ENCODE measurements around the gene BBS1. TPM values are rescaled to one million over a fixed set of nuclear protein-coding genes. Genes with fewer than 3 reads are reported as not detected.

Gene BBS1
- polyA plus RNA-seq, 1 of the 3 experiments (the other 2 are of a cell fraction) = 24.8 TPM

- Histone ChIP-seq H3K9me2 (no peaks in the 10 kb centered on the region), H3K4me1 (ENCODE audit: control insufficient read depth in 1 of 2, insufficient read depth in 2 of 2, low read depth in 1 of 2, low read length in 1 of 2) (peaks cover 0 to 10% of the 10 kb centered on the region in 2 experiments; a peak in 1 of 4 replicates), H3K9ac (no peak overlapping the region), H3K36me3 (replicated peaks in 1 of 2; ENCODE audit: control insufficient read depth in 1 of 2, insufficient read depth in 2 of 2, low read length in 1 of 2) (peaks cover 0 to 1% of the 10 kb centered on the region in 2 experiments), H3F3A (replicated peaks; ENCODE audit: insufficient read depth) (peaks cover 4% of the 10 kb centered on the region), H3K79me2 (ENCODE audit: insufficient read depth) (peaks cover 7% of the 10 kb centered on the region), H3K4me3 (ENCODE audit: low read depth in 2 of 2, low read length in 1 of 2) (no peak overlapping the region), H3K27me3 (ENCODE audit: insufficient read depth) (no peaks in the 10 kb centered on the region), H3K27ac (ENCODE audit: low read depth in 2 of 2, low read length in 1 of 2) (no peak overlapping the region), H3K4me2 (no peak overlapping the region), H2AFZ (ENCODE audit: low read depth) (no peak overlapping the region), H3K9me3 (no peaks in the 10 kb centered on the region), H4K20me1 (ENCODE audit: insufficient read depth) (no peaks in the 10 kb centered on the region)
- ChIA-PET CTCF (interaction anchor here (1.2 to 2.8 kb wide), 2 partner anchors 32 to 131 kb away, joined by 4 to 20 read pairs; partner anchors contain the start of gene RBM4B), POLR2A (interaction anchor here (1.0 to 1.8 kb wide), 2 partner anchors 36 to 131 kb away, joined by 3 to 9 read pairs; partner anchors contain the start of gene BBS1)
- 84% methylated on average over 9 of the region's 18 CpGs for WGBS (ENCODE audit: low lambda C conversion rate)
- no peak for TF ChIP-seq FOXM1 (IDR thresholded peaks at IDR 0.05; ENCODE audit: low read depth)
- no peak for TF ChIP-seq JUND (IDR thresholded peaks at IDR 0.05)
- TF ChIP-seq MXI1 (IDR thresholded peaks at IDR 0.05; ENCODE audit: low read depth, low read length) = no peak
- no peak for TF ChIP-seq ZBTB33 (IDR thresholded peaks at IDR 0.05; ENCODE audit: borderline replicate concordance, low read depth)
- no peak for TF ChIP-seq MEF2A (IDR thresholded peaks at IDR 0.05; ENCODE audit: borderline replicate concordance, low read depth)
- TF ChIP-seq, protein P1, sequence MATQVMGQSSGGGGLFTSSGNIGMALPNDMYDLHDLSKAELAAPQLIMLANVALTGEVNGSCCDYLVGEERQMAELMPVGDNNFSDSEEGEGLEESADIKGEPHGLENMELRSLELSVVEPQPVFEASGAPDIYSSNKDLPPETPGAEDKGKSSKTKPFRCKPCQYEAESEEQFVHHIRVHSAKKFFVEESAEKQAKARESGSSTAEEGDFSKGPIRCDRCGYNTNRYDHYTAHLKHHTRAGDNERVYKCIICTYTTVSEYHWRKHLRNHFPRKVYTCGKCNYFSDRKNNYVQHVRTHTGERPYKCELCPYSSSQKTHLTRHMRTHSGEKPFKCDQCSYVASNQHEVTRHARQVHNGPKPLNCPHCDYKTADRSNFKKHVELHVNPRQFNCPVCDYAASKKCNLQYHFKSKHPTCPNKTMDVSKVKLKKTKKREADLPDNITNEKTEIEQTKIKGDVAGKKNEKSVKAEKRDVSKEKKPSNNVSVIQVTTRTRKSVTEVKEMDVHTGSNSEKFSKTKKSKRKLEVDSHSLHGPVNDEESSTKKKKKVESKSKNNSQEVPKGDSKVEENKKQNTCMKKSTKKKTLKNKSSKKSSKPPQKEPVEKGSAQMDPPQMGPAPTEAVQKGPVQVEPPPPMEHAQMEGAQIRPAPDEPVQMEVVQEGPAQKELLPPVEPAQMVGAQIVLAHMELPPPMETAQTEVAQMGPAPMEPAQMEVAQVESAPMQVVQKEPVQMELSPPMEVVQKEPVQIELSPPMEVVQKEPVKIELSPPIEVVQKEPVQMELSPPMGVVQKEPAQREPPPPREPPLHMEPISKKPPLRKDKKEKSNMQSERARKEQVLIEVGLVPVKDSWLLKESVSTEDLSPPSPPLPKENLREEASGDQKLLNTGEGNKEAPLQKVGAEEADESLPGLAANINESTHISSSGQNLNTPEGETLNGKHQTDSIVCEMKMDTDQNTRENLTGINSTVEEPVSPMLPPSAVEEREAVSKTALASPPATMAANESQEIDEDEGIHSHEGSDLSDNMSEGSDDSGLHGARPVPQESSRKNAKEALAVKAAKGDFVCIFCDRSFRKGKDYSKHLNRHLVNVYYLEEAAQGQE (IDR thresholded peaks at IDR 0.05; ENCODE audit: low read depth, low read length) = no peak
- TF ChIP-seq PBX3 (IDR thresholded peaks at IDR 0.05) = no peak
- no peak for TF ChIP-seq IRF3 (IDR thresholded peaks at IDR 0.05; ENCODE audit: low read depth, low read length)
- TF ChIP-seq EP300 (IDR thresholded peaks at IDR 0.05; ENCODE audit: borderline replicate concordance in 1 of 2, low read depth in 1 of 2, low read length in 1 of 2) = no peak
- TF ChIP-seq RAD21 (IDR thresholded peaks at IDR 0.05; ENCODE audit: low read length) = no peak
- no peak for TF ChIP-seq SMC3 (IDR thresholded peaks at IDR 0.05; ENCODE audit: low read depth, low read length)
- no peak for TF ChIP-seq SIN3A (IDR thresholded peaks at IDR 0.05; ENCODE audit: borderline replicate concordance, low read depth, low read length)
- TF ChIP-seq USF2 (IDR thresholded peaks at IDR 0.05; ENCODE audit: borderline replicate concordance, low read depth, low read length) = no peak
- TF ChIP-seq, protein P2, sequence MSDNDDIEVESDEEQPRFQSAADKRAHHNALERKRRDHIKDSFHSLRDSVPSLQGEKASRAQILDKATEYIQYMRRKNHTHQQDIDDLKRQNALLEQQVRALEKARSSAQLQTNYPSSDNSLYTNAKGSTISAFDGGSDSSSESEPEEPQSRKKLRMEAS (IDR thresholded peaks at IDR 0.05; ENCODE audit: low read depth) = no peak
- DNase-seq = no peak
Observed at GRCh38 chr11:66546966-66547661, 36.7 kb downstream of the BBS1 start.

Measured in SK-N-SH (cell line).